Measurements from ENCODE around the gene WDR33.

WDR33 gene

GRCh38 chr2:127672341-127673224 is 138.4 kb downstream of the WDR33 start:
- DNase-seq (ENCODE audit: low read depth, low spot score): no peak

GRCh38 chr2:127671557-127672302 is 139.2 kb downstream of the WDR33 start:
- no peak for DNase-seq (ENCODE audit: low read depth, low spot score)

GRCh38 chr2:127670957-127671290 is 140.0 kb downstream of the WDR33 start:
- no peak for DNase-seq (ENCODE audit: low read depth, low spot score)

- DNase-seq (ENCODE audit: low read depth, low spot score): no peak
Observed at GRCh38 chr2:127670055-127670956, 140.7 kb downstream of the WDR33 start.

GRCh38 chr2:127669056-127669455 is 141.9 kb downstream of the WDR33 start:
- DNase-seq (ENCODE audit: low read depth, low spot score): no peak

- no peak for DNase-seq (ENCODE audit: low read depth, low spot score)
Observed at GRCh38 chr2:127665267-127665893, 145.6 kb downstream of the WDR33 start.

GRCh38 chr2:127664895-127665225 is 146.1 kb downstream of the WDR33 start:
- DNase-seq (ENCODE audit: low read depth, low spot score): no peak

- DNase-seq (ENCODE audit: low read depth, low spot score): no peak
Observed at GRCh38 chr2:127664065-127664894, 146.7 kb downstream of the WDR33 start.

GRCh38 chr2:127663566-127664064 is 147.4 kb downstream of the WDR33 start:
- no peak for DNase-seq (ENCODE audit: low read depth, low spot score)

- DNase-seq (ENCODE audit: low read depth, low spot score): no peak
Observed at GRCh38 chr2:127662937-127663565, 147.9 kb downstream of the WDR33 start.

GRCh38 chr2:127661949-127662510 is 148.9 kb downstream of the WDR33 start:
- no peak for DNase-seq (ENCODE audit: low read depth, low spot score)

GRCh38 chr2:127661072-127661649 is 149.8 kb downstream of the WDR33 start:
- DNase-seq (ENCODE audit: low read depth, low spot score): no peak

- DNase-seq (ENCODE audit: low read depth, low spot score): no peak
Observed at GRCh38 chr2:127660291-127660578, 150.7 kb downstream of the WDR33 start.

- no peak for DNase-seq (ENCODE audit: low read depth, low spot score)
Observed at GRCh38 chr2:127659408-127660290, 151.3 kb downstream of the WDR33 start.

- no peak for DNase-seq (ENCODE audit: low read depth, low spot score)
Observed at GRCh38 chr2:127658641-127659407, 152.1 kb downstream of the WDR33 start.

- no peak for DNase-seq (ENCODE audit: low read depth, low spot score)
Observed at GRCh38 chr2:127658146-127658545, 152.8 kb downstream of the WDR33 start.

- DNase-seq (ENCODE audit: low read depth, low spot score): no peak
Observed at GRCh38 chr2:127657232-127657595, 153.8 kb downstream of the WDR33 start.

Measured in activated CD4-positive, CD25-positive, alpha-beta regulatory T cell treated with anti-CD3 and anti-CD28 coated beads, Interleukin-2, amount 50 U/mL, for 16 hours (primary cell).